GM23248 (cell line): ENCODE data around the gene MSX1.

ENCODE experiments used
- EZH2 ChIP-seq: fragments of 200-600 bp; sonication (generic); IDR thresholded peaks from 2 replicates; pipeline ENCODE4 v1.6.1; 2018; ENCODE audit warnings: antibody characterized with exemption, mild to moderate bottlenecking; ENCODE audit not compliant: insufficient read depth, poor library complexity, severe bottlenecking
- EZH2phosphoT487 ChIP-seq: fragments of 200-600 bp; sonication (generic); IDR thresholded peaks from 2 replicates; pipeline ENCODE4 v1.6.1; 2018; ENCODE audit warnings: antibody characterized with exemption, moderate library complexity, mild to moderate bottlenecking, low read depth; ENCODE audit not compliant: insufficient read depth

DNA sequence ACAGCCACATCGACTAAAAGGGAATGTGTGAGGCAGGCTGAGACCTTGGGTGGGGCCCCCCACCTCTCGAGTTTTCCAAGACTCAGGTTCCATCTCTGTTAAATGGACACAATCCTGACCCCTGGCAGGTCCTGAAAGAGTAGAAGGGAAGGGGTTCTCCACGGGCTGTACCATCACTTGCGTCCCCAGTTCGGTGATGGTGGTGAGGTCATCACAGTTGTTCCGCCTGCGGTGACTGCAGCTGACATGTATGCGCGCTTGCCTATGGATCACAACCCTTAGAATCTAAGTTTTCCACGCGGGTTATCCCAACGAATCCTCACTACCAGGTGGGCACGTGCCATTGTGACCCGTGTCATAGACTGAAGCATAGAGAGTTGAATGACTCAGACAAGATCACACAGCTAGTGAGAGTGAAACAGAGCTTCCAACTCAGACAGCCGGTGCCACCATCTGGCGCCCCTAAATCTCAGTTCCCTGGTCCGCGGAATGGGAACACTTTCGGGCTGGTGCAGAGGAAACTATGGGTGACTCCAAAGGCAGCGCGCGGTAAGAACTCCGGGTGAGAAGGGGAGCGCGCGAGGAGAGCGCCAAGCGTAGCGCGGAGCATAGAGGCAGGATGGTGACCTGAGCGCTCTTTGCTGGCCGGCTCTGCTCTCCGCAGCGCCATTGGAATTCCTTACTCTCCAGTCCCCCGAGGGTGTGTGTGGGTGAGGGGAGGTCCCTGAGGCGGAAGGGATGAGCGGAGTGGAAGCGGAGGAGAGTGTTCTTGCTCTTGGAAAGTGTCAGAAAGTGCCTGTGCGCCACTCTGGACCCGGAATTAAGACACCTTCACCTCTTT, 10.5 kb downstream of the MSX1 start:
- no peak for TF ChIP-seq EZH2
- 0 out of 2 replicates have a peak, but pooled peaks have one; percentile 30 for TF ChIP-seq EZH2phosphoT487
